Astrocyte of the spinal cord (primary cell): ENCODE results near the gene SYTL5.

Experiments used
- DNase-seq: peaks from one replicate; pipeline ENCODE4 v3.0.0; 2011; ENCODE audit warnings: low read depth, low spot score
- H3K4me3 ChIP-seq: 2 replicates; pipeline ENCODE4 v1.5.1; 2011; ENCODE audit warnings: low read depth, mild to moderate bottlenecking, low read length, moderate library complexity
- in situ Hi-C: cut with HindIII; loops from 2 replicates; pipeline ENCODE4 v1.10.0; 2017; ENCODE audit warnings: low sequenced_read_pairs
- TF ChIP-seq, protein P1 (sequence below): IDR thresholded peaks from 2 replicates; pipeline ENCODE4 v1.5.1; 2012; ENCODE audit warnings: low read depth, mild to moderate bottlenecking, low read length, inconsistent platforms

SYTL5 gene

DNA sequence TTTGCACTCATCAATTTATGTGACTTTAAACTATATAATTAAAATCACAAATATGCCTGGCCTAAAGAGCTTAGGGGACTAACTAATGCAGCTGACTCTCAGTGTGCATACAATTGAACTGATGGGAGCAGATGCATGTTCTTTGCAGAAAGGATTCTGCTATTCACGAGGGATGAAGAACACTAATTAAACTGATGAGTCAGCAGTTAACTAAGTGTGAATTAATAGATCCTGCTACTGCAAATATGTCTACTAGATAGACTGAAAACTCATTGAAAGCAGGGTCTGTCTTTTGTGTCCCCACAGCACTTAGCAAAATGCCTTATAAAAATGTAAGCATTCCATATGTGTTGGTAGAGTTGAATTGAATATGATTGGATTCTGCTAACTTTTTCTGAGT lies 110.4 kb downstream of the SYTL5 start:
- H3K4me3 ChIP-seq = no peak overlapping the region
- TF ChIP-seq, protein P1, sequence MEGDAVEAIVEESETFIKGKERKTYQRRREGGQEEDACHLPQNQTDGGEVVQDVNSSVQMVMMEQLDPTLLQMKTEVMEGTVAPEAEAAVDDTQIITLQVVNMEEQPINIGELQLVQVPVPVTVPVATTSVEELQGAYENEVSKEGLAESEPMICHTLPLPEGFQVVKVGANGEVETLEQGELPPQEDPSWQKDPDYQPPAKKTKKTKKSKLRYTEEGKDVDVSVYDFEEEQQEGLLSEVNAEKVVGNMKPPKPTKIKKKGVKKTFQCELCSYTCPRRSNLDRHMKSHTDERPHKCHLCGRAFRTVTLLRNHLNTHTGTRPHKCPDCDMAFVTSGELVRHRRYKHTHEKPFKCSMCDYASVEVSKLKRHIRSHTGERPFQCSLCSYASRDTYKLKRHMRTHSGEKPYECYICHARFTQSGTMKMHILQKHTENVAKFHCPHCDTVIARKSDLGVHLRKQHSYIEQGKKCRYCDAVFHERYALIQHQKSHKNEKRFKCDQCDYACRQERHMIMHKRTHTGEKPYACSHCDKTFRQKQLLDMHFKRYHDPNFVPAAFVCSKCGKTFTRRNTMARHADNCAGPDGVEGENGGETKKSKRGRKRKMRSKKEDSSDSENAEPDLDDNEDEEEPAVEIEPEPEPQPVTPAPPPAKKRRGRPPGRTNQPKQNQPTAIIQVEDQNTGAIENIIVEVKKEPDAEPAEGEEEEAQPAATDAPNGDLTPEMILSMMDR = no peak
- in situ Hi-C loops = no loop called here
- DNase-seq = no peak

DNA sequence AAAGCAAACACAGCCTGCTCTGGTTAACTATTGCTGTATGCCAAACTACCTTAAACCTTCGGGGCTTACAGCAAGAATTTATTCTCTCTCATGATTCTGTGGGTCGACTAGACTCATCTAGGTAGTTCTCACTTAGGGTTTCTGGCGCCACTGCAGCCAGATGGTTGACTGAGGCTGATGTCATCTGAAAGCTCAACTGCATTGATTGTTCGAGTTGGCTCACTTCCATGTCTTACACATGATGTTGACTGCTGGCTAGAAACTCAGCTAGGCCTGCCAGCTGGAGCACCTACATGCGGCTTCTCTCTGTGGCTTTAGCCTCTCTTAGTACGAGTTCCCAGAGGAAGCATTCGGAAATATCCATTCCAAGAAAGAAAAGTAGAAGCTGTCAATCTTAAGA lies 111.1 kb downstream of the SYTL5 start:
- in situ Hi-C loops = no loop called here
- no peak overlapping the region for H3K4me3 ChIP-seq
- peak; percentile 57 for DNase-seq
- TF ChIP-seq, protein P1 = no peak

- in situ Hi-C loops = no loop called here
- H3K4me3 ChIP-seq = no peak overlapping the region
- DNase-seq = no peak
- TF ChIP-seq, protein P1 = no peak
Measured at GRCh38 chrX:38124000-38124399, 117.6 kb downstream of the SYTL5 start.

- no peak for DNase-seq
- in situ Hi-C loops = no loop called here
- TF ChIP-seq, protein P1 = no peak
- H3K4me3 ChIP-seq = no peak overlapping the region
Measured at GRCh38 chrX:38126179-38126578, 119.8 kb downstream of the SYTL5 start.

- H3K4me3 ChIP-seq = no peak overlapping the region
- in situ Hi-C loops = no loop called here
- TF ChIP-seq, protein P1 = no peak
- no peak for DNase-seq
Measured at GRCh38 chrX:38127961-38128360, 121.6 kb downstream of the SYTL5 start.

GRCh38 chrX:38129366-38129765 lies 123.0 kb downstream of the SYTL5 start:
- H3K4me3 ChIP-seq = no peak overlapping the region
- no peak for DNase-seq
- in situ Hi-C loops = no loop called here
- TF ChIP-seq, protein P1 = no peak
